Neural cell (in vitro differentiated cells): ENCODE measurements around the gene TMEM135.

ENCODE experiments used
- CTCF ChIP-seq: fragments of 450-650 bp; IDR thresholded peaks from 2 replicates; pipeline ENCODE4 v1.5.1; 2014; ENCODE audit warnings: antibody characterized with exemption, mild to moderate bottlenecking, moderate library complexity; ENCODE audit not compliant: poor library complexity, severe bottlenecking
- EZH2 ChIP-seq: fragments of 200-600, 300-800 bp; shearing (Covaris generic), sonication (generic); IDR thresholded peaks from 2 replicates; pipeline ENCODE4 v1.6.1; 2014; ENCODE audit warnings: antibody characterized with exemption, low read length, borderline replicate concordance, mild to moderate bottlenecking; ENCODE audit not compliant: insufficient read depth, poor library complexity, severe bottlenecking

DNA sequence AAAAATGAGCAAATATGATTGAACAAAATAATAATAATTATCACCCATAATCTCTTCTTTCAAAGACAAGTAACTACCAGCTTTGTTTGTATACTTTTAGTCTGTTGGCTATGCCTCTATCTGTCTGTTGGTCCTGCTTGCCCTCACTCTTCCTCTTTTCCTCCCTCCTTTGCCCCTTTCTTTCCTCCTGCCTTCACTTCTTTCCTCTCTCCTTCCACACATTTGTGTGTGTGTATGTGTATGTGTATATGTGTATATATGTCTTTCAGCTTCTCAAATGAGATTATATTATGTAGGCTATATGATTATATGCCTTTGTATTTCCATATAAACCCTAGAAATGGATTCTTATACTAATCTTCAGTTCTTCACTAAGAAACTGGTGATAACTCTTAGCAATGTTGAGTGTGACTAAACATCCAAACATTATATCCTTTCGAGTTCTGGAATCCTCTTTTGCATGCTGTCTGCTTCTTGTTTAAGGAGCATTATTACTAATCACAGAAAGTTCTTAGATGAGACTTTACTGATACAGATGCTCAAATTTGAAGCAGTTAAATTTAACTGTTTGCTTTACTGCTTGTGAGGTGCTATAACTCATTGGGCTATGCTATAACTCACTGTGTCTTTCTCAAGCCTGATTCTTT lies 219.1 kb downstream of the TMEM135 start:
- no peak for TF ChIP-seq EZH2
- TF ChIP-seq CTCF, result no peak
